Astrocyte of the spinal cord (primary cell): ENCODE measurements around the gene GTF2IRD1.
A peak's percentile ranks its signal among the peaks of the same experiment; 100 is the strongest.

ENCODE experiments used
- DNase-seq: peaks from one replicate; pipeline ENCODE4 v3.0.0; 2011; ENCODE audit warnings: low read depth, low spot score
- H3K4me3 ChIP-seq: 2 replicates; pipeline ENCODE4 v1.5.1; 2011; ENCODE audit warnings: low read depth, mild to moderate bottlenecking, low read length, moderate library complexity
- CTCF ChIP-seq: IDR thresholded peaks from 2 replicates; pipeline ENCODE4 v1.5.1; 2012; ENCODE audit warnings: low read depth, mild to moderate bottlenecking, low read length, inconsistent platforms
- in situ Hi-C: cut with HindIII; loops from 2 replicates; pipeline ENCODE4 v1.10.0; 2017; ENCODE audit warnings: low sequenced_read_pairs

Gene GTF2IRD1

GRCh38 chr7:74453322-74454011 is at the start of gene GTF2IRD1:
Gene GTF2IRD1 (plus strand): TSS chr7:74453906. CDS start chr7:74508081, 54,175 bp downstream.
- peak within 1 kb of the TSS; percentile 59 for H3K4me3 ChIP-seq
- no peak for TF ChIP-seq CTCF
- peak; percentile 72 for DNase-seq
- in situ Hi-C loops, result no loop called here

- TF ChIP-seq CTCF, result no peak
- DNase-seq, result no peak
- in situ Hi-C loops, result no loop called here
- H3K4me3 ChIP-seq, result no peak overlapping the region
Observed at GRCh38 chr7:74404388-74404700, 49.4 kb upstream of the GTF2IRD1 start.

- no peak overlapping the region for H3K4me3 ChIP-seq
- in situ Hi-C loops, result no loop called here
- TF ChIP-seq CTCF, result no peak
- no peak for DNase-seq
Observed at GRCh38 chr7:74404741-74405140, 49.0 kb upstream of the GTF2IRD1 start.

- no peak for DNase-seq
- peak; percentile 62 for TF ChIP-seq CTCF
- no peak overlapping the region for H3K4me3 ChIP-seq
- in situ Hi-C loops, result no loop called here
Observed at GRCh38 chr7:74405191-74405898, 48.4 kb upstream of the GTF2IRD1 start.

GRCh38 chr7:74405899-74406512 is 47.7 kb upstream of the GTF2IRD1 start:
- DNase-seq, result no peak
- in situ Hi-C loops, result no loop called here
- TF ChIP-seq CTCF, result no peak
- no peak overlapping the region for H3K4me3 ChIP-seq

- no peak for TF ChIP-seq CTCF
- H3K4me3 ChIP-seq, result no peak overlapping the region
- in situ Hi-C loops, result no loop called here
- no peak for DNase-seq
Observed at GRCh38 chr7:74407958-74408357, 45.7 kb upstream of the GTF2IRD1 start.
